ENCODE measurements around the gene TEX9.

The TEX9 gene

DNA sequence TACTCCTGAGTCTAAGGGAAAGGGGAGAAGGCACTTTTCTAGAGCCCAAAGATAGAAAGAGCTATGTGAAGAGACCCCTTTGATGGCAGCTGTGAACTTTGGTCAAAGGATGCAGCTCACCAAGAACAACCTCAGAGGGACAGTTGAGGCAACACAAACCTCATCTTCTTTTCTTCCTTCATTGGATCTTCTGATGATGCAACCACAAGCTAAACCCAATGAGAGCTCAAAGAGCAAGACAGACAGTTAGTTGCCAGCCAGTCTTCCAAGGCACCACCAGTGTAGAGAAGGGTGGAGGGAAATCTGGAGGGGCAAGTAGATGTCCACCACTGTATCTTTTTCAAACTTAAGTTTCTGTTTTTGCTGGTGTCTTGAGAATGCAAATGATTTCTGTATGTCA is 110.1 kb downstream of the TEX9 start:
- Mint-ChIP-seq H3K27me3 (peaks cover 0 to 4% of the 10 kb centered on the region in 2 donors), H3K36me3 (peaks cover 1 to 4% of the 10 kb centered on the region in 2 donors), H3K9me3 (peaks cover 2 to 7% of the 10 kb centered on the region in 2 donors), H3K4me3 (no peak overlapping the region), H3K27ac (no peak overlapping the region), H3K4me1 (no peaks in the 10 kb centered on the region)
- DNase-seq (no peak), ATAC-seq (replicated peaks) (no peak)
